Aorta (tissue), 5 donors: ENCODE results near the gene KIF16B. TPM values are rescaled to one million over a fixed set of nuclear protein-coding genes. Genes with fewer than 3 reads are reported as not detected.

Experiments used
- ATAC-seq: fragments of 200-7000 bp; cut with Tn5 transposase; one replicate; pipeline ENCODE4 v1.9.1; 2022; ENCODE audit warnings: moderate library complexity; ENCODE audit not compliant: low FRiP score
- DNase-seq, 2 donors: peaks; one replicate each; pipeline ENCODE4 v3.0.0-alpha.2; 2020
- H3K27ac ChIP-seq, 2 donors: one replicate each; pipeline ENCODE4 v1.5.1; 2013; ENCODE audit warnings: low read length in 2 of 2, mild to moderate bottlenecking in 2 of 2, moderate library complexity in 2 of 2, control low read depth in 1 of 2, inconsistent platforms in 1 of 2, low read depth in 1 of 2
- H3K27me3 ChIP-seq, 2 donors: one replicate each; pipeline ENCODE4 v1.6.1; 2013; ENCODE audit warnings: control low read depth in 1 of 2, low read length in 1 of 2, mild to moderate bottlenecking in 1 of 2, moderate library complexity in 1 of 2; ENCODE audit not compliant: insufficient read depth in 2 of 2, control insufficient read depth in 1 of 2
- H3K36me3 ChIP-seq, 2 donors: one replicate each; pipeline ENCODE4 v1.6.1; 2013; ENCODE audit warnings: control low read depth in 1 of 2, low read length in 1 of 2, mild to moderate bottlenecking in 1 of 2; ENCODE audit not compliant: insufficient read depth in 2 of 2, control insufficient read depth in 1 of 2
- H3K4me1 ChIP-seq, 2 donors: one replicate each; pipeline ENCODE4 v1.6.1; 2013; ENCODE audit warnings: low read length in 2 of 2, control low read depth in 1 of 2, mild to moderate bottlenecking in 1 of 2, moderate library complexity in 1 of 2; ENCODE audit not compliant: insufficient read depth in 2 of 2, control insufficient read depth in 1 of 2
- H3K4me3 ChIP-seq, 2 donors: one replicate each; pipeline ENCODE4 v1.5.1; 2013; ENCODE audit warnings: low read length in 2 of 2, control low read depth in 1 of 2, mild to moderate bottlenecking in 1 of 2
- H3K9me3 ChIP-seq: one replicate; pipeline ENCODE4 v1.6.1; 2013; ENCODE audit warnings: mild to moderate bottlenecking, low read length; ENCODE audit not compliant: control insufficient read depth
- WGBS, 2 donors: extraction: QIAGEN DNeasy Blood & Tissue Kit; methylation state at CpG; one replicate each; pipeline ENCODE4 v1.1.7; 2013; 5-methylcytosine and 5-hydroxymethylcytosine counted together
- intact Hi-C, 2 donors: fragments of 100-400 bp; cut with DNase I; formaldehyde crosslinking; loops; one replicate each; pipeline versions ENCODE4 v1.14.2 to v1.15.0; 2022
- polyA plus RNA-seq, 2 donors: library from polyadenylated mRNA; stranded (reverse); fragments of 200-250 nt; gene quantifications; one replicate each; pipeline ENCODE4 v1.2.3, GENCODE V29; 2013
- total RNA-seq, 2 donors: library from RNA; stranded (reverse); fragmentation: NEBNext Ultra II Directional; extraction: Animal tissue kit (Norgen Biotek cat#: 25700); gene quantifications; one replicate each; pipeline ENCODE4 v1.2.1, GENCODE V29; 2021
- donor health status: healthy with polysubstance abuse.
- donor health status: Bipolar disorder and iron deficiency.
- donor health status: DM: no; HTN: no; CAD: no.
- donor health status: DM: no; HTN: no; CAD: no.
- donor health status: DM: yes; HTN: yes; CAD: no.

The KIF16B gene
- total and polyA plus RNA-seq, 4 donors: 6.5 to 20.6 (median 13.8) TPM

GRCh38 chr20:16349523-16350260 is 223.6 kb downstream of the KIF16B start:
- ATAC-seq (no peak), DNase-seq (no peak)
- intact Hi-C loops: no loop called here
- Histone ChIP-seq H3K27me3 (no peaks in the 10 kb centered on the region), H3K4me3 (no peak overlapping the region), H3K9me3 (no peaks in the 10 kb centered on the region), H3K4me1 (no peaks in the 10 kb centered on the region), H3K27ac (no peak overlapping the region), H3K36me3 (peaks cover 0 to 3% of the 10 kb centered on the region in 2 donors)
- 44 to 45% methylated on average over 6 of the region's 6 CpGs for WGBS, 2 donors

DNA sequence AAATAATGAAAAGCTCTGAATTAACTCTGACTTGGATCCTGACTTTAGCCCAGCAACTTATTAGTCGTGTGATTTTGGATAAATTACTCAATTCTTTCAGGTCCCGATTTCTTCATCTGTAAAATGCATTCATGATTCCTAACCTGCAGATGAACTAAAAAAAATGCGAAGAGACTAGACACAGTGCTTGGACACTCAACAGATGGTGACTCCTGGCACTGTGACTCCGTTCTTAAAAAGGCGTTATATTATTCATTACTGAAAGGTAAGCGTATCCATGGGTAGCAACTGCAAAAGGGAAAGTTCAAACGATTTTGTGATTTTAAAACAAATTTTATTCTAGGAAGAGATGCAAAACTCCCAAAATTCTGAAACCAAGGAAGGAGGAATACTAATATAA is 226.3 kb downstream of the KIF16B start:
- no peaks in the 10 kb centered on the region for H3K4me1 ChIP-seq
- H3K36me3 ChIP-seq: peaks cover 0 to 3% of the 10 kb centered on the region in 2 donors
- H3K27me3 ChIP-seq: no peaks in the 10 kb centered on the region
- intact Hi-C loops: no loop called here
- no peak overlapping the region for H3K4me3 ChIP-seq
- 96 to 97% methylated on average over 7 of the region's 7 CpGs for WGBS, 2 donors
- DNase-seq: no peak
- H3K9me3 ChIP-seq: no peaks in the 10 kb centered on the region
- no peak overlapping the region for H3K27ac ChIP-seq
- ATAC-seq: no peak

DNA sequence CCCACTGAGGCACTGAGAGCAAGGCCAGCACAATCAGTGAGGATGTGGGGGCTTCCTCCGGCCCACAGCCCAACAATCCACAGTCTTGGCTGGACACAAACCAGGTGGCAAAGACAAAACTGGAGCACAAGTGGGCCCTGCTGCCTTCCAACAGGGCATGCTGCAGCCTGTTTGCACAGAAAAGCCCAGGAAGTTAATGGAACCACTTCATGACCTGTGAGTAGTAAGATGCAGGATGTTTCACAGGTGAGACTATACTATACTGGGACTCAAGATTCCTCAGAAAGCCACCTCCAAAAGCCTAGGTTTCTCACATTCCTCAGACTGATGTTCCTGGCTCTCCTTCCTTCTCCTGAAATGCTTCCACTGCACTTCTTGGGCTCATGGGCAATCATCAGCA is 235.5 kb downstream of the KIF16B start:
- WGBS, 2 donors: 74 to 92% methylated on average over 1 of the region's 1 CpG
- Histone ChIP-seq H3K4me1 (no peaks in the 10 kb centered on the region), H3K4me3 (no peak overlapping the region), H3K27ac (no peak overlapping the region), H3K27me3 (no peaks in the 10 kb centered on the region), H3K36me3 (peaks cover 0 to 5% of the 10 kb centered on the region in 2 donors), H3K9me3 (peaks cover 1% of the 10 kb centered on the region)
- intact Hi-C loops: no loop called here
- ATAC-seq (no peak), DNase-seq (no peak)

DNA sequence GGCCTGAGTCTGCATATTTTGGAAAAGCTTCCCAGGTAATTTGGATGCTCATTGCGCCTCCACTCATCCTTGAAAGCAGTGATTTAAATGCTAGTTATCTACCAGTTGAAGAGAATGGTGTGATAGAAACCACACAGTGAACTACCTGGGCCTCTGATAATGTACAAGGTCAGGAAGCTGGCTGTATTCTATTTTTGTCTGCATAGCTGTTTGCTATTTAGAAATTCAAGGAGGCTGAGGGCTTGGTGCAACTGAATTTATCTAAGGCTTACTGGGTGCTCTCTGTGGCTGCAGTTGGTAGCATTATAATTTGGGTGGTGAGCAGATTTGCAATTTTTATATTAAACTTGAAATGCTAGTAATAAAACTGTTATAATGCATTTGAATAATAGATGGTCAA is 245.6 kb downstream of the KIF16B start:
- Histone ChIP-seq H3K9me3 (no peaks in the 10 kb centered on the region), H3K27ac (no peak overlapping the region), H3K4me1 (no peaks in the 10 kb centered on the region), H3K27me3 (no peaks in the 10 kb centered on the region), H3K4me3 (no peak overlapping the region), H3K36me3 (peaks cover 0 to 2% of the 10 kb centered on the region in 2 donors)
- ATAC-seq (no peak), DNase-seq (no peak)
- WGBS, 2 donors: 99 to 100% methylated on average over 1 of the region's 1 CpG
- intact Hi-C loops: no loop called here

DNA sequence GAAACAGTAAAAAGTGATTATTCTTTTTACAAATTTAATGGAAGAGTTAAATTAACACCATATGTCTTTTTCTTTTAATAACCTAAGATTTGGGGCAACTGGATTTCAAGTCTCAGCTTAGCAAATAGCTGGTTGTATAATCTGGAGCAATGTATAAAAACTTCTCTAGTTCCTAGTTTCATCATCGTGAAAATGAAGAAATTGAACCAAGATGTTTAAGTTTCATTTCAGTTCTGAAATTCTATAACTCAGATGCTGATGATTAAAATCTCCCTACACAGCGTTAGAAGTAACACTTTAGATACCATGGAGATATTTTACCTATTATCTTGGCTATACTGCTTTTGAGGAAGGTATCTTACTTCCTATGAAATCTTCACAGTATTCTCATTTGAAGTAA is 252.0 kb downstream of the KIF16B start:
- intact Hi-C loops: no loop called here
- H3K27me3 ChIP-seq: no peaks in the 10 kb centered on the region
- no peaks in the 10 kb centered on the region for H3K36me3 ChIP-seq
- ATAC-seq (no peak), DNase-seq (no peak)
- H3K4me3 ChIP-seq: no peak overlapping the region
- no peak overlapping the region for H3K27ac ChIP-seq
- 93% methylated on average over 2 of the region's 2 CpGs for WGBS, 2 donors
- H3K4me1 ChIP-seq: no peaks in the 10 kb centered on the region
- no peaks in the 10 kb centered on the region for H3K9me3 ChIP-seq

GRCh38 chr20:16317445-16318362 is 255.5 kb downstream of the KIF16B start:
- Histone ChIP-seq H3K9me3 (no peaks in the 10 kb centered on the region), H3K27ac (no peak overlapping the region), H3K4me1 (no peaks in the 10 kb centered on the region), H3K4me3 (no peak overlapping the region), H3K36me3 (peaks cover 0 to 3% of the 10 kb centered on the region in 2 donors), H3K27me3 (no peaks in the 10 kb centered on the region)
- intact Hi-C loops: no loop called here
- ATAC-seq (no peak), DNase-seq (no peak)
- WGBS, 2 donors: 97 to 98% methylated on average over 14 of the region's 14 CpGs

GRCh38 chr20:16316513-16316912 is 256.7 kb downstream of the KIF16B start:
- H3K27ac ChIP-seq: no peak overlapping the region
- H3K27me3 ChIP-seq: no peaks in the 10 kb centered on the region
- intact Hi-C loops: no loop called here
- ATAC-seq (no peak), DNase-seq (no peak)
- peaks cover 0 to under 1% of the 10 kb centered on the region in 2 donors for H3K4me1 ChIP-seq
- H3K4me3 ChIP-seq: no peak overlapping the region
- WGBS, 2 donors: 82% methylated on average over 3 of the region's 3 CpGs
- H3K36me3 ChIP-seq: peaks cover 0 to 3% of the 10 kb centered on the region in 2 donors
- H3K9me3 ChIP-seq: no peaks in the 10 kb centered on the region

- DNase-seq (no peak), ATAC-seq (no peak)
- intact Hi-C loops: no loop called here
- Histone ChIP-seq H3K27me3 (no peaks in the 10 kb centered on the region), H3K4me1 (peaks cover 2 to 5% of the 10 kb centered on the region in 2 donors), H3K36me3 (peaks cover 0 to 3% of the 10 kb centered on the region in 2 donors), H3K27ac (no peak overlapping the region), H3K9me3 (peaks cover 1% of the 10 kb centered on the region), H3K4me3 (no peak overlapping the region)
- 87 to 91% methylated on average over 8 of the region's 8 CpGs for WGBS, 2 donors
These were observed 258.5 kb downstream of the KIF16B start for GRCh38 chr20:16314748-16315159.
